Endothelial cell of umbilical vein (primary cell): ENCODE results near the gene FAM3B. TPM values are rescaled to one million over a fixed set of nuclear protein-coding genes. Genes with fewer than 3 reads are reported as not detected.

ENCODE experiments used
- BruUV-seq: library from RNA; stranded (reverse); fragments of 400-500 nt; replicated peaks from 2 replicates; lab custom pipeline; 2021; lab: Mats Ljungman, UMichigan
- CTCF ChIA-PET: fragments of 300-600, 350-600 bp; sonication (Branson Sonifier 250); formaldehyde crosslinking; loops from one replicate; lab custom pipeline; 2021; ENCODE audit warnings: antibody characterized with exemption, inconsistent platforms; lab: Charles Lee
- POLR2A ChIA-PET: fragments of 300-600, 350-600 bp; sonication (Branson Sonifier 250); formaldehyde crosslinking; loops from one replicate; lab custom pipeline; 2021; ENCODE audit warnings: antibody characterized with exemption, inconsistent platforms; lab: Charles Lee
- DNase-seq: peaks from one replicate; pipeline ENCODE4 v3.0.0-alpha.2; 2011; ENCODE audit warnings: low read depth, low spot score
- FAIRE-seq: peaks from 2 replicates; lab custom pipeline; 2011; peaks lifted over from hg19 to GRCh38; lab: Jason Lieb, UNC
- H2AFZ ChIP-seq: 2 replicates; pipeline ENCODE4 v1.6.0; 2012; ENCODE audit warnings: low read depth, low read length, control low read depth, inconsistent platforms
- H3K27ac ChIP-seq: 2 replicates; pipeline ENCODE4 v1.5.1; 2011; ENCODE audit warnings: low read depth, mild to moderate bottlenecking, control low read depth, low read length, moderate library complexity; ENCODE audit not compliant: insufficient read depth
- H3K27me3 ChIP-seq, 2 experiments: 2 replicates each; pipeline versions ENCODE4 v1.6.0 to v1.6.1; 2011; ENCODE audit warnings: low read length in 2 of 2, mixed read lengths in 1 of 2; ENCODE audit not compliant: control insufficient read depth in 2 of 2, insufficient read depth in 2 of 2
- H3K36me3 ChIP-seq, 2 experiments: 2 replicates in 1 of 2; 3 replicates in 1 of 2; pipeline ENCODE4 v1.5.1; 2011; ENCODE audit warnings: low read length in 2 of 2, mild to moderate bottlenecking in 1 of 2, moderate library complexity in 1 of 2; ENCODE audit not compliant: control insufficient read depth in 2 of 2, insufficient read depth in 2 of 2; ENCODE audit errors: extremely low read depth in 1 of 2
- H3K4me1 ChIP-seq: 3 replicates; pipeline ENCODE4 v1.5.1; 2011; ENCODE audit warnings: mild to moderate bottlenecking, low read length; ENCODE audit not compliant: control insufficient read depth, insufficient read depth; ENCODE audit errors: extremely low read depth
- H3K4me2 ChIP-seq: 2 replicates; pipeline ENCODE4 v1.6.1; 2011; ENCODE audit warnings: low read length, control low read depth, mixed read lengths; ENCODE audit not compliant: insufficient read depth
- H3K4me3 ChIP-seq, 3 experiments: fragments of 200-600 bp in 1 of 3; sonication (generic), shearing (Covaris generic) in 1 of 3; replicated peaks in 1 of 3; 2 replicates each; pipeline ENCODE4 v1.5.1; 2011 to 2016; ENCODE audit warnings: control low read depth in 3 of 3, low read length in 3 of 3, mild to moderate bottlenecking in 2 of 3, inconsistent platforms in 1 of 3, low read depth in 1 of 3, moderate library complexity in 1 of 3; ENCODE audit not compliant: insufficient read depth in 1 of 3
- H3K79me2 ChIP-seq: 2 replicates; pipeline ENCODE4 v1.6.0; 2012; ENCODE audit warnings: low read length, inconsistent platforms; ENCODE audit not compliant: control insufficient read depth, insufficient read depth
- H3K9ac ChIP-seq: replicated peaks from 2 replicates; pipeline ENCODE3; 2011; ENCODE audit warnings: low read length, control low read depth; ENCODE audit not compliant: insufficient read depth; ENCODE audit errors: extremely low read depth
- H3K9me1 ChIP-seq: replicated peaks from 3 replicates; pipeline ENCODE4 v1.6.0; 2011; ENCODE audit warnings: mild to moderate bottlenecking, low read length; ENCODE audit not compliant: control insufficient read depth, insufficient read depth; ENCODE audit errors: extremely low read depth
- H3K9me3 ChIP-seq: replicated peaks from 2 replicates; pipeline ENCODE4 v1.5.1; 2012; ENCODE audit warnings: low read length, inconsistent platforms; ENCODE audit not compliant: control insufficient read depth, insufficient read depth
- H4K20me1 ChIP-seq: replicated peaks from 2 replicates; pipeline ENCODE3; 2011; ENCODE audit warnings: mild to moderate bottlenecking, low read length; ENCODE audit not compliant: control insufficient read depth, insufficient read depth; ENCODE audit errors: extremely low read depth
- EZH2 ChIP-seq: IDR thresholded peaks from 2 replicates; pipeline ENCODE4 v1.6.1; 2012; ENCODE audit warnings: borderline replicate concordance, low read depth, mild to moderate bottlenecking, moderate library complexity, low read length, inconsistent platforms; ENCODE audit not compliant: severe bottlenecking
- FOS ChIP-seq: IDR thresholded peaks from 2 replicates; pipeline ENCODE4 v1.6.1; 2011; ENCODE audit warnings: mild to moderate bottlenecking, low read length, moderate library complexity, borderline replicate concordance; ENCODE audit not compliant: insufficient read depth
- GATA2 ChIP-seq: IDR thresholded peaks from 2 replicates; pipeline ENCODE4 v1.7.0; 2011; ENCODE audit warnings: low read depth, mild to moderate bottlenecking, moderate library complexity, mixed read lengths, low read length; ENCODE audit not compliant: insufficient read length, insufficient read depth
- JUN ChIP-seq: IDR thresholded peaks from 2 replicates; pipeline ENCODE4 v1.6.1; 2011; ENCODE audit warnings: borderline replicate concordance, low read depth; ENCODE audit not compliant: insufficient read length, insufficient read depth
- MYC ChIP-seq: IDR thresholded peaks from one replicate; pipeline ENCODE4 v1.6.1; 2011; ENCODE audit warnings: mild to moderate bottlenecking, low read depth, low read length
- POLR2A ChIP-seq: IDR thresholded peaks from 2 replicates; pipeline ENCODE4 v1.6.1; 2012; ENCODE audit warnings: low read depth, mild to moderate bottlenecking, control low read depth, low read length
- POLR2AphosphoS5 ChIP-seq: IDR thresholded peaks from 2 replicates; pipeline ENCODE4 v1.6.1; 2012; ENCODE audit warnings: low read depth, mild to moderate bottlenecking, control low read depth, low read length, moderate library complexity; ENCODE audit not compliant: insufficient read depth
- dilution Hi-C: fragments of 300-500 bp; cut with MboI; formaldehyde crosslinking; loops from one replicate; pipeline ENCODE4 v1.15.0; 2019; ENCODE audit warnings: low sequenced_read_pairs; ENCODE audit not compliant: extremely low pct_ligation_motif_present
- intact Hi-C: fragments of 100-400 bp; cut with micrococcal nuclease; formaldehyde crosslinking; loops from one replicate; pipeline ENCODE4 v1.10.0; 2022
- polyA plus RNA-seq, 4 experiments: library from polyadenylated mRNA; depleted of rRNA in 3 of 4; stranded (reverse) in 3 of 4; unstranded in 1 of 4; fragments of >200 nt; gene quantifications; 2 replicates each; pipeline versions ENCODE4 v1.2.1 to v1.2.3, GENCODE V29; 2011 to 2012; ENCODE audit warnings: missing spikeins in 1 of 4
- total RNA-seq: library from RNA; stranded (reverse); gene quantifications from 2 replicates; pipeline ENCODE4 v1.2.3, GENCODE V29; 2021
- TF ChIP-seq, protein P1 (sequence below), 2 donors: IDR thresholded peaks; 1 replicate in 1 of 2; 2 replicates in 1 of 2; pipeline ENCODE4 v1.5.1; 2011; ENCODE audit warnings: low read length in 2 of 2, mild to moderate bottlenecking in 2 of 2, moderate library complexity in 2 of 2, control low read depth in 1 of 2, inconsistent platforms in 1 of 2, low read depth in 1 of 2; ENCODE audit not compliant: insufficient read depth in 1 of 2; ENCODE audit errors: extremely low read depth in 1 of 2
- TF ChIP-seq, protein P2 (sequence below): IDR thresholded peaks from 2 replicates; pipeline ENCODE4 v1.6.1; 2011; ENCODE audit not compliant: insufficient read depth, insufficient read length

Gene FAM3B
- total and polyA plus RNA-seq, 2 donors (not counting 3 experiments of a cell fraction or from before 2014, with no cell fraction given): not detected

DNA sequence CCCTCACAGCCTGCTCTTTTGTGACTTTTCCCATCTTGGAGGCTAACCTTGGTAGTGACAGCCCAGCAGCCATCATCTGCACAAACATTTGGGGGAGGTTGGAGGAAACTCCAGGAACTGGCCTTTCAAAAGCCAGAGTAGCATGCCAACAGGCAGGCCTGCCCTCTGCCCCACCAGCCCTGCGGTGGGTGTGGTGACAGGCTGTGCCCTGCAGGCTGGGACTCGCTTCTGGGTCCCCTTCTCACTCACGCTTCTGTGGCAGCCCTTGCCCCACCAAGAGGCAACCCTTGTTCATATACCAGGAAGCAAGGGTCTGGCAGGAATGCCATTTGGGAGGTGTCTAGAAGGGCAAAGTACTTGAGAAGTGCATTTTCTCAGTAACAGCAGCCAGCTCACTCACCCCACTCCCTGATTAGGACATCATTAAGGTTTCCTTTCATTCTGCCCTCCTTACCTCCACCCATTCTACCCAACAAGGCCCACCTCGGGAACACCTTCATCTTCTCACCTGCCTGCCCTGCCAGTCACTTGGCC lies 20.8 kb upstream of the FAM3B start:
- no TSS peak for BruUV-seq
- no peak overlapping the region for H3K27ac ChIP-seq
- H3K4me1 ChIP-seq: no peaks in the 10 kb centered on the region
- H3K27me3 ChIP-seq: no peaks in the 10 kb centered on the region
- TF ChIP-seq POLR2AphosphoS5 (no peak), MYC (no peak), EZH2 (no peak), POLR2A (no peak), FOS (no peak), GATA2 (no peak), JUN (no peak)
- TF ChIP-seq, protein P1, sequence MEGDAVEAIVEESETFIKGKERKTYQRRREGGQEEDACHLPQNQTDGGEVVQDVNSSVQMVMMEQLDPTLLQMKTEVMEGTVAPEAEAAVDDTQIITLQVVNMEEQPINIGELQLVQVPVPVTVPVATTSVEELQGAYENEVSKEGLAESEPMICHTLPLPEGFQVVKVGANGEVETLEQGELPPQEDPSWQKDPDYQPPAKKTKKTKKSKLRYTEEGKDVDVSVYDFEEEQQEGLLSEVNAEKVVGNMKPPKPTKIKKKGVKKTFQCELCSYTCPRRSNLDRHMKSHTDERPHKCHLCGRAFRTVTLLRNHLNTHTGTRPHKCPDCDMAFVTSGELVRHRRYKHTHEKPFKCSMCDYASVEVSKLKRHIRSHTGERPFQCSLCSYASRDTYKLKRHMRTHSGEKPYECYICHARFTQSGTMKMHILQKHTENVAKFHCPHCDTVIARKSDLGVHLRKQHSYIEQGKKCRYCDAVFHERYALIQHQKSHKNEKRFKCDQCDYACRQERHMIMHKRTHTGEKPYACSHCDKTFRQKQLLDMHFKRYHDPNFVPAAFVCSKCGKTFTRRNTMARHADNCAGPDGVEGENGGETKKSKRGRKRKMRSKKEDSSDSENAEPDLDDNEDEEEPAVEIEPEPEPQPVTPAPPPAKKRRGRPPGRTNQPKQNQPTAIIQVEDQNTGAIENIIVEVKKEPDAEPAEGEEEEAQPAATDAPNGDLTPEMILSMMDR (IDR thresholded peaks at IDR 0.05; ENCODE audit: extremely low read depth in 1 of 2, insufficient read depth in 1 of 2, low read depth in 1 of 2, low read length in 2 of 2): no peak
- TF ChIP-seq, protein P2, sequence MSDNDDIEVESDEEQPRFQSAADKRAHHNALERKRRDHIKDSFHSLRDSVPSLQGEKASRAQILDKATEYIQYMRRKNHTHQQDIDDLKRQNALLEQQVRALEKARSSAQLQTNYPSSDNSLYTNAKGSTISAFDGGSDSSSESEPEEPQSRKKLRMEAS: no peak
- H4K20me1 ChIP-seq: no peaks in the 10 kb centered on the region
- no peaks in the 10 kb centered on the region for H3K36me3 ChIP-seq
- ChIA-PET POLR2A (no interaction called here), CTCF (interaction anchor here (2.3 kb wide), 1 partner anchor 13 kb away, joined by 12 read pairs; no protein-coding TSS in a partner anchor)
- FAIRE-seq: no peak
- no peak overlapping the region for H2AFZ ChIP-seq
- no peak for DNase-seq
- no peaks in the 10 kb centered on the region for H3K9me1 ChIP-seq
- no peak overlapping the region for H3K4me3 ChIP-seq
- no peak overlapping the region for H3K4me2 ChIP-seq
- dilution Hi-C loops (no loop called here), intact Hi-C loops (no loop called here)
- no peaks in the 10 kb centered on the region for H3K79me2 ChIP-seq
- H3K9ac ChIP-seq: no peak overlapping the region
- H3K9me3 ChIP-seq: no peaks in the 10 kb centered on the region
